HFFc6 (cell line): ENCODE results near the gene SLC12A6. TPM values are rescaled to one million over a fixed set of nuclear protein-coding genes. Genes with fewer than 3 reads are reported as not detected.

Source experiments
- DNase-seq: peaks from one replicate; pipeline ENCODE4 v3.0.0-alpha.2; 2018
- H3K27ac Mint-ChIP-seq: 2 replicates; pipeline ENCODE4 v1.8.0; 2020; ENCODE audit warnings: mild to moderate bottlenecking, mixed read lengths
- H3K27me3 Mint-ChIP-seq: 2 replicates; pipeline ENCODE4 v1.8.0; 2021; ENCODE audit warnings: mild to moderate bottlenecking, moderate library complexity, mixed read lengths; ENCODE audit not compliant: insufficient read depth
- H3K36me3 Mint-ChIP-seq: 2 replicates; pipeline ENCODE4 v1.8.0; 2021; ENCODE audit warnings: low read depth, mixed read lengths
- H3K4me1 Mint-ChIP-seq: 2 replicates; pipeline ENCODE4 v1.8.0; 2020; ENCODE audit warnings: low read depth, mixed read lengths
- H3K4me3 Mint-ChIP-seq: 2 replicates; pipeline ENCODE4 v1.8.0; 2020; ENCODE audit warnings: mild to moderate bottlenecking, moderate library complexity, mixed read lengths
- H3K9me3 Mint-ChIP-seq: 2 replicates; pipeline ENCODE4 v1.8.0; 2020; ENCODE audit warnings: mild to moderate bottlenecking, mixed read lengths
- CTCF ChIP-seq: fragments of 200-600 bp; sonication (generic); IDR thresholded peaks from 2 replicates; pipeline ENCODE4 v1.5.0; 2021; ENCODE audit warnings: antibody characterized with exemption, mild to moderate bottlenecking
- total RNA-seq, 6 experiments: library from RNA; stranded (reverse); fragmentation: NEBNext Ultra II Directional; extraction: Animal tissue kit (Norgen Biotek cat#: 25700); gene quantifications; 2 replicates in 1 of 6; 3 replicates in 5 of 6; pipeline ENCODE4 v1.2.3, GENCODE V29; 2021

The SLC12A6 gene
- total RNA-seq, 6 experiments from 2014 or later, result 6.5 to 10.7 (median 8.3) TPM

GRCh38 chr15:34262362-34262761 is 75.2 kb downstream of the SLC12A6 start:
- Mint-ChIP-seq H3K27me3 (peaks cover 2% of the 10 kb centered on the region; the same call in 1 of the 2 replicates), H3K36me3 (no peaks in the 10 kb centered on the region), H3K4me3 (no peak overlapping the region), H3K27ac (no peak overlapping the region), H3K9me3 (no peaks in the 10 kb centered on the region), H3K4me1 (peaks cover 5% of the 10 kb centered on the region; the same call in 1 of the 2 replicates)
- DNase-seq, result no peak
- no peak for TF ChIP-seq CTCF

GRCh38 chr15:34259566-34259965 is 78.0 kb downstream of the SLC12A6 start:
- DNase-seq, result no peak
- TF ChIP-seq CTCF, result no peak
- Mint-ChIP-seq H3K4me1 (peaks cover 5% of the 10 kb centered on the region; the same call in 1 of the 2 replicates), H3K9me3 (no peaks in the 10 kb centered on the region), H3K4me3 (no peak overlapping the region), H3K27me3 (no peaks in the 10 kb centered on the region), H3K36me3 (no peaks in the 10 kb centered on the region), H3K27ac (no peak overlapping the region)

GRCh38 chr15:34258151-34258550 is 79.4 kb downstream of the SLC12A6 start:
- H3K27ac Mint-ChIP-seq, result no peak overlapping the region
- no peak for TF ChIP-seq CTCF
- no peaks in the 10 kb centered on the region for H3K4me1 Mint-ChIP-seq
- no peaks in the 10 kb centered on the region for H3K27me3 Mint-ChIP-seq
- H3K4me3 Mint-ChIP-seq, result no peak overlapping the region
- no peaks in the 10 kb centered on the region for H3K9me3 Mint-ChIP-seq
- peaks cover 5% of the 10 kb centered on the region; the same call in 1 of the 2 replicates for H3K36me3 Mint-ChIP-seq
- DNase-seq, result no peak

GRCh38 chr15:34252545-34252944 is 85.0 kb downstream of the SLC12A6 start:
- DNase-seq, result no peak
- H3K36me3 Mint-ChIP-seq, result peaks cover 10% of the 10 kb centered on the region; the same call in 1 of the 2 replicates
- 0 out of 2 replicates have a peak, but pooled peaks cover 2% of the 10 kb centered on the region for H3K27me3 Mint-ChIP-seq
- peaks cover 10% of the 10 kb centered on the region; the same call in 1 of the 2 replicates for H3K4me1 Mint-ChIP-seq
- H3K27ac Mint-ChIP-seq, result no peak overlapping the region
- H3K9me3 Mint-ChIP-seq, result no peaks in the 10 kb centered on the region
- no peak for TF ChIP-seq CTCF
- no peak overlapping the region for H3K4me3 Mint-ChIP-seq

- Mint-ChIP-seq H3K4me3 (no peak overlapping the region), H3K27ac (no peak overlapping the region), H3K36me3 (peaks cover 11% of the 10 kb centered on the region; the same call in 1 of the 2 replicates), H3K4me1 (peaks cover 24% of the 10 kb centered on the region), H3K27me3 (0 out of 2 replicates have a peak, but pooled peaks cover 2% of the 10 kb centered on the region), H3K9me3 (no peaks in the 10 kb centered on the region)
- TF ChIP-seq CTCF, result no peak
- DNase-seq, result no peak
Observed at GRCh38 chr15:34248190-34248589, 89.4 kb downstream of the SLC12A6 start.
